ENCODE results near the gene LY6G6F. TPM values are rescaled to one million over a fixed set of nuclear protein-coding genes. Genes with fewer than 3 reads are reported as not detected.

The LY6G6F gene
- total RNA-seq, 4 donors from 2014 or later = not detected

GRCh38 chr6:31736021-31736767 is 29.5 kb downstream of the LY6G6F start, which contains the start of gene CLIC1:
Gene CLIC1 (minus strand): TSS chr6:31736530. CDS start chr6:31736300, 230 bp downstream.
- peaks cover 0 to 28% (median 11%) of the 10 kb centered on the region in 4 donors for H3K36me3 ChIP-seq
- peak within 1 kb of the TSS; percentile 56 to 91 (median 75) for H3K4me3 ChIP-seq
- intact Hi-C loops (cut with DNase I; ENCODE audit: low total_unique reads) (no loop called here), in situ Hi-C loops (cut with MboI; ENCODE audit: low pct_ligation_motif_present in 1 of 4, low pct_unique_long_range_greater_than_20kb in 1 of 4, low sequenced_read_pairs in 3 of 4) (loop anchor here in 1 of 4 donors (10.0 kb wide), 1 partner anchor 89 kb away; the partner anchor contains the start of gene HSPA1B)
- no peaks in the 10 kb centered on the region for H3K9me3 ChIP-seq
- 0 to 1% methylated on average over 5 to 22 of the region's 24 CpGs for WGBS, 2 donors (ENCODE audit: low coverage in 1 of 2)
- H3K27ac ChIP-seq = peak within 1 kb of the TSS; percentile 96 to 99 (median 98)
- DNase-seq = peak; percentile 93
- H3K4me1 ChIP-seq = peaks cover 23 to 69% (median 55%) of the 10 kb centered on the region in 4 donors
- H3K27me3 ChIP-seq = no peaks in the 10 kb centered on the region
- no peak for TF ChIP-seq CTCF (IDR thresholded peaks at IDR 0.05)
- TF ChIP-seq POLR2A (IDR thresholded peaks at IDR 0.05) = peak; percentile 98
- no peak for TF ChIP-seq EP300 (IDR thresholded peaks at IDR 0.05; ENCODE audit: low read depth)
- TF ChIP-seq POLR2AphosphoS5 (IDR thresholded peaks at IDR 0.05) = peak; percentile 97 to 98 (median 98)

- intact Hi-C loops (cut with DNase I; ENCODE audit: low total_unique reads) = no loop called here
- DNase-seq = peak; percentile 26
Observed at GRCh38 chr6:31736768-31737314, 30.2 kb downstream of the LY6G6F start.

DNA sequence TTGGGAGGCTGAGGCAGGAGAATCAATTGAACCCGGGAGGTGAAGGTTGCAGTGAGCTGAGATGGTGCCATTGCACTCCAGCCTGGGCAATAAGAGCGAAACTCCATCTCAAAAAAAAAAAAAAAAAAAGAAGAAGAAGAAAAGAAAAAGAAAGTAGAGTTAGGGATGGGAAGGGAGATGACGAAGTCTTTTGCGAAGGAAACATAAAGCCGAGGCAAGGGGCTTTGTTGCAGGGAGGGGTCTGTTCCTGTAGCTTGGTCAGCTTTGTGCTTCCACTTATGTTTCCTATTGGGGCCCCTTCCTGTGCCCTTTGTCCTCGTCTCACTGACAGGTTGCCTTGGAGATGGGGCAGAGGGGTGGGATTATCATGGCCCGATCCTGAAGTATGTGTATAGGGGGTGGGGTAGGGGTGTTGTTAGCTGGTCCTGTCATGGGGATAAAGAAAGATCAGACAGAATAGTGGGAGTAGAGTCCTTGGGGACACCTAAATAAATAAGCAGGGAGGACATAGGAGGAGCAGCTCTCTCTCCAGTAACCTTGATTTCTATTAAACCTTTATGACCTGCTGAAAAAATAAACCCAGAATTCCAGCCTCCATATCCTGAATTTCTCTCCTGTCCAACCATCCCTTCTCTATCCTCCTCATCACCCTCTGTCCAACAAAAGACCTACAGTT is 30.8 kb downstream of the LY6G6F start:
- TF ChIP-seq EP300 (IDR thresholded peaks at IDR 0.05; ENCODE audit: low read depth) (no peak), CTCF (IDR thresholded peaks at IDR 0.05) (no peak), POLR2AphosphoS5 (IDR thresholded peaks at IDR 0.05) (no peak), POLR2A (IDR thresholded peaks at IDR 0.05) (no peak)
- peak; percentile 52 for DNase-seq
- H3K27me3 ChIP-seq = no peaks in the 10 kb centered on the region
- 10 to 30% methylated on average over 4 to 7 of the region's 7 CpGs for whole genome bisulfite sequencing, 2 donors (ENCODE audit: low coverage in 1 of 2)
- H3K36me3 ChIP-seq = peaks cover 0 to 15% (median 5%) of the 10 kb centered on the region in 4 donors
- H3K4me1 ChIP-seq = peaks cover 23 to 64% (median 55%) of the 10 kb centered on the region in 4 donors
- intact Hi-C loops (cut with DNase I; ENCODE audit: low total_unique reads) = no loop called here
- peak overlapping the region; percentile 96 to 99 (median 98) for H3K27ac ChIP-seq
- H3K9me3 ChIP-seq = no peaks in the 10 kb centered on the region
- in situ Hi-C loops (cut with MboI; ENCODE audit: low pct_ligation_motif_present in 1 of 4, low pct_unique_long_range_greater_than_20kb in 1 of 4, low sequenced_read_pairs in 3 of 4) = loop anchor here in 1 of 4 donors (10.0 kb wide), 1 partner anchor 87 kb away; the partner anchor contains the start of gene HSPA1B
- H3K4me3 ChIP-seq = peak overlapping the region in 2 of 4 donors; percentile 56 to 77

More at GRCh38 chr6:31736768-31737314, 30.2 kb downstream of the LY6G6F start:
- no peaks in the 10 kb centered on the region for H3K9me3 ChIP-seq
- in situ Hi-C loops (cut with MboI; ENCODE audit: low pct_ligation_motif_present in 1 of 4, low pct_unique_long_range_greater_than_20kb in 1 of 4, low sequenced_read_pairs in 3 of 4) = loop anchor here in 1 of 4 donors (10.0 kb wide), 1 partner anchor 88 kb away; the partner anchor contains the start of gene HSPA1B
- peak overlapping the region; percentile 56 to 91 (median 75) for H3K4me3 ChIP-seq
- no peak for TF ChIP-seq EP300 (IDR thresholded peaks at IDR 0.05; ENCODE audit: low read depth)
- no peak for TF ChIP-seq POLR2AphosphoS5 (IDR thresholded peaks at IDR 0.05)
- no peak for TF ChIP-seq POLR2A (IDR thresholded peaks at IDR 0.05)
- TF ChIP-seq CTCF (IDR thresholded peaks at IDR 0.05) = no peak
- H3K36me3 ChIP-seq = peaks cover 0 to 21% (median 8%) of the 10 kb centered on the region in 4 donors
- 24 to 26% methylated on average over 6 to 10 of the region's 10 CpGs for WGBS, 2 donors (ENCODE audit: low coverage in 1 of 2)
- H3K27me3 ChIP-seq = no peaks in the 10 kb centered on the region
- H3K27ac ChIP-seq = peak overlapping the region; percentile 96 to 99 (median 98)
- H3K4me1 ChIP-seq = peaks cover 23 to 68% (median 55%) of the 10 kb centered on the region in 4 donors

Measured in transverse colon (tissue), 4 donors.